Liver (tissue), 9 donors: ENCODE measurements around the gene MEAK7. TPM values are rescaled to one million over a fixed set of nuclear protein-coding genes. Genes with fewer than 3 reads are reported as not detected.
A peak's percentile ranks its signal among the peaks of the same experiment; 100 is the strongest.

Source experiments
- DNase-seq: peaks from one replicate; pipeline ENCODE4 v3.0.0-alpha.2; 2017; ENCODE audit warnings: low spot score
- H3K27ac ChIP-seq, 2 donors: one replicate each; pipeline ENCODE4 v1.7.0; 2013; ENCODE audit warnings: inconsistent platforms in 2 of 2, low read length in 2 of 2, control low read depth in 1 of 2, low read depth in 1 of 2, mild to moderate bottlenecking in 1 of 2
- H3K27me3 ChIP-seq, 4 donors: one replicate each; pipeline versions ENCODE4 v1.6.1 to v1.7.0; 2013; ENCODE audit warnings: low read length in 3 of 4, inconsistent platforms in 1 of 4, mild to moderate bottlenecking in 1 of 4, moderate library complexity in 1 of 4; ENCODE audit not compliant: control insufficient read depth in 4 of 4, insufficient read depth in 4 of 4
- H3K36me3 ChIP-seq, 4 donors: one replicate each; pipeline versions ENCODE4 v1.6.1 to v1.7.0; 2013; ENCODE audit warnings: low read length in 3 of 4, mild to moderate bottlenecking in 3 of 4, low read depth in 1 of 4, moderate library complexity in 1 of 4; ENCODE audit not compliant: control insufficient read depth in 4 of 4, insufficient read depth in 3 of 4
- H3K4me1 ChIP-seq, 4 donors: one replicate each; pipeline versions ENCODE4 v1.6.1 to v1.7.0; 2013; ENCODE audit warnings: low read length in 3 of 4, mild to moderate bottlenecking in 3 of 4, moderate library complexity in 1 of 4; ENCODE audit not compliant: control insufficient read depth in 4 of 4, insufficient read depth in 4 of 4
- H3K4me3 ChIP-seq, 3 donors: one replicate each; pipeline versions ENCODE4 v1.6.1 to v1.7.0; 2013; ENCODE audit warnings: low read length in 3 of 3, control low read depth in 1 of 3, low read depth in 1 of 3, mild to moderate bottlenecking in 1 of 3
- H3K9ac ChIP-seq, 2 donors: one replicate each; pipeline ENCODE4 v1.7.0; 2013; ENCODE audit warnings: low read length in 2 of 2, mild to moderate bottlenecking in 2 of 2, moderate library complexity in 2 of 2, control low read depth in 1 of 2, low read depth in 1 of 2
- H3K9me3 ChIP-seq, 4 donors: one replicate each; pipeline versions ENCODE4 v1.6.1 to v1.7.0; 2013; ENCODE audit warnings: low read length in 3 of 4; ENCODE audit not compliant: control insufficient read depth in 4 of 4
- ATF3 ChIP-seq: IDR thresholded peaks from 2 replicates; pipeline ENCODE4 v1.6.1; 2016; ENCODE audit warnings: antibody characterized with exemption
- EGR1 ChIP-seq, 2 donors: IDR thresholded peaks; 2 replicates each; pipeline ENCODE4 v1.6.1; 2016 to 2018; ENCODE audit warnings: antibody characterized with exemption in 2 of 2, low read depth in 2 of 2
- FOXA1 ChIP-seq: IDR thresholded peaks from 2 replicates; pipeline ENCODE4 v1.6.1; 2016; ENCODE audit warnings: antibody characterized with exemption
- FOXA2 ChIP-seq: IDR thresholded peaks from 2 replicates; pipeline ENCODE4 v1.6.1; 2016; ENCODE audit warnings: antibody characterized with exemption
- GABPA ChIP-seq, 2 donors: IDR thresholded peaks in 1 of 2; conservative IDR thresholded peaks in 1 of 2; 2 replicates each; pipeline ENCODE4 v1.6.1; 2016; ENCODE audit warnings: antibody characterized with exemption in 2 of 2, mild to moderate bottlenecking in 1 of 2, moderate library complexity in 1 of 2
- HNF4A ChIP-seq, 2 donors: conservative IDR thresholded peaks; 2 replicates each; pipeline ENCODE4 v1.6.1; 2016; ENCODE audit warnings: antibody characterized with exemption in 2 of 2, mild to moderate bottlenecking in 2 of 2
- HNF4G ChIP-seq: IDR thresholded peaks from 2 replicates; pipeline ENCODE4 v1.6.1; 2016; ENCODE audit warnings: antibody characterized with exemption
- JUND ChIP-seq, 2 donors: IDR thresholded peaks; 2 replicates each; pipeline ENCODE4 v1.6.1; 2016; ENCODE audit warnings: antibody characterized with exemption in 2 of 2
- NR2F2 ChIP-seq: IDR thresholded peaks from 2 replicates; pipeline ENCODE4 v1.6.1; 2016; ENCODE audit warnings: antibody characterized with exemption
- RAD21 ChIP-seq, 2 donors: IDR thresholded peaks; 2 replicates each; pipeline ENCODE4 v1.6.1; 2016; ENCODE audit warnings: antibody characterized with exemption in 2 of 2, mild to moderate bottlenecking in 2 of 2
- REST ChIP-seq: IDR thresholded peaks from 2 replicates; pipeline ENCODE4 v1.6.1; 2016; ENCODE audit warnings: antibody characterized with exemption, mild to moderate bottlenecking
- RXRA ChIP-seq, 2 donors: IDR thresholded peaks; 2 replicates each; pipeline ENCODE4 v1.6.1; 2017 to 2018; ENCODE audit warnings: antibody characterized with exemption in 2 of 2, mild to moderate bottlenecking in 1 of 2
- SP1 ChIP-seq: IDR thresholded peaks from 2 replicates; pipeline ENCODE4 v1.6.1; 2018; ENCODE audit warnings: antibody characterized with exemption, mild to moderate bottlenecking
- TAF1 ChIP-seq: conservative IDR thresholded peaks from 2 replicates; pipeline ENCODE4 v1.6.1; 2016; ENCODE audit warnings: antibody characterized with exemption, mild to moderate bottlenecking
- YY1 ChIP-seq: IDR thresholded peaks from 2 replicates; pipeline ENCODE4 v1.6.1; 2016; ENCODE audit warnings: antibody characterized with exemption, mild to moderate bottlenecking
- WGBS: extraction: QIAGEN DNeasy Blood & Tissue Kit; methylation state at CpG from one replicate; pipeline ENCODE4 v1.1.7; 2013; 5-methylcytosine and 5-hydroxymethylcytosine counted together
- polyA plus RNA-seq, 2 donors: library from polyadenylated mRNA; stranded (reverse) in 1 of 2; unstranded in 1 of 2; fragments of 200-250 nt in 1 of 2; fragments of >200 nt in 1 of 2; fragmentation: Nextera tagmentation in 1 of 2; extraction: Ambion mirVana in 1 of 2; gene quantifications; one replicate each; pipeline versions ENCODE4 v1.2.1 to v1.2.3, GENCODE V29; 2013 to 2015
- total RNA-seq, 2 donors: library from RNA; depleted of rRNA; stranded (reverse); fragments of >200 nt; gene quantifications; one replicate each; pipeline ENCODE4 v1.2.3, GENCODE V29; 2014
- TF ChIP-seq, protein P1 (sequence below): IDR thresholded peaks from 2 replicates; pipeline ENCODE4 v1.6.1; 2016; ENCODE audit warnings: antibody characterized with exemption
- TF ChIP-seq, protein P2 (sequence below): fragments of 150-350 bp; IDR thresholded peaks from 2 replicates; pipeline ENCODE4 v1.5.1; 2017; ENCODE audit warnings: improper control_type of control experiment, low read depth, low read length; ENCODE audit not compliant: missing input control
- TF ChIP-seq, protein P3 (sequence below): IDR thresholded peaks from 2 replicates; pipeline ENCODE4 v1.6.1; 2016; ENCODE audit warnings: antibody characterized with exemption
- donor health status: healthy.
- donor health status: healthy.
- donor health status: healthy.
- donor health status: healthy.
- donor health status: healthy.

MEAK7 gene
- total and polyA plus RNA-seq, 4 donors: 1.3 to 4.0 (median 2.2) TPM

DNA sequence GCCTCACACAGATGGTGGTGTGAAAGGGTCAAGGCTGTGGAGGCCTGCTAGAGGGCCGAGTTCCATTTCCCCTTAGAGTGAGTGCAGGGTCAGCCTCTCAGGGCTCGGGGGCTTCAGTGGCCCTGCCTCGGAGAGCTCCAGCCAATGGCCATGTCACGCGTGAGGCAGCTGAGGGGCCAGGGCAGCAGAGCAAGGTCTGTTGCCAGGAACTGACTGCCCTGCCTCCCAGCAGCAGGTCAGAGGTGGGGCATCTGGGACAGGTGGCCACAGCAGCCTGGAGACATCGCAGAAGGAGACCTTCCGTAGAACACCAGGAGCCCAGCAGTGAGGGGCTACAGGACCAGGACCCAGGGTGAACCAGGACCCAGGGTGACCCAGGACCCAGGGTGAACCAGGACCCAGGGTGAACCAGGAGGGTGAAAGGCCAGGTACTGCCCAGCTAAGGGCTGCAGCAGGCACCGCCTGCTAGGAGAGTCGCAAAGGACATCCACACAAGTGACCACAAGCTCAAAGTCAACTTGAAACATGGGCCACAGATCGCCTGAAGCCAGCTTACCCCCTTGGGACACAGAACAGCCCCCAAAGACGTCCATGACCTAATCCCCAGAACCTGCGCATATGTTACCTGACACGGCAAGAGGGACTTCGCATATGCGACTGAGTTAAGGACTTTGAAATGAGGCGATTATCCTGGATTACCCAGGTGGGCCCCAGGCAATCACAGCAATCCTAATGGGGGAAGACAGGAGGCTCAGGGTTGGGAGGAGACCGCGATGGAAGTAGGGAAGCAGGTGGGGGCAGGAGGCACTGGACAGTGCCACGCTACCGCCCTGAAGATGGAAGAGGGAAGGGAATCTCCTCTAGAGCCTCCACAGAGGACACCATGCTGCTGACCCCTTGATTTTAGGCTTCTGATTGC is 4.8 kb upstream of the MEAK7 start:
- peak; percentile 49 for DNase-seq
- Histone ChIP-seq H3K9ac (no peak overlapping the region), H3K4me1 (peaks cover 2 to 10% (median 4%) of the 10 kb centered on the region in 4 donors), H3K36me3 (no peaks in the 10 kb centered on the region), H3K4me3 (no peak overlapping the region), H3K27me3 (no peaks in the 10 kb centered on the region), H3K9me3 (no peaks in the 10 kb centered on the region), H3K27ac (no peak overlapping the region)
- TF ChIP-seq ATF3: no peak
- 78% methylated on average over 20 of the region's 20 CpGs for WGBS

DNA sequence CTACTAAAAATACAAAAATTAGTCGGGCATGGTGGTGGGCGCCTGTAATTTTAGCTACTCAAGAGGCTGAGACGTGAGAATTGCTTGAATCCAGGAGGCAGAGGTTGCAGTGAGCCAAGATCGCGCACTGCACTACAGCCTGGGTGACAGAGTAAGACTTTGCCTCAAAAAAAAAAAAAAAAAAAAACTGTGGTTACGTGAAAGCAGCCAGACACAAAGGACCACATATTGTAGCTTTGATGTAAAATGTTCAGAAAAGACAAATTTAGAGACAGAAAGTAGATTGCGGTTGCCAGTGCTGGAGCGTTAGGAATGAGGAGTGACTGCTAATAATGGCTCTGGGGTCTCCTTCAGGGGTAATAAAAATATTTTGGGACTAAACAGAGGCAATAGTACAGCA is 4.0 kb upstream of the MEAK7 start:
- 86% methylated on average over 8 of the region's 8 CpGs for WGBS
- no peak overlapping the region for H3K9ac ChIP-seq
- H3K4me1 ChIP-seq: peaks cover 2 to 16% (median 10%) of the 10 kb centered on the region in 4 donors
- no peaks in the 10 kb centered on the region for H3K27me3 ChIP-seq
- TF ChIP-seq YY1 (no peak), EGR1 (IDR thresholded peaks at IDR 0.05; ENCODE audit: low read depth in 2 of 2) (no peak), HNF4A (conservative IDR thresholded peaks at IDR 0.05) (no peak), HNF4G (no peak), RAD21 (IDR thresholded peaks at IDR 0.05) (no peak), FOXA1 (no peak), REST (no peak), FOXA2 (no peak), GABPA (IDR thresholded peaks at IDR 0.05 in 1 of 2, conservative IDR thresholded peaks at IDR 0.05 in 1 of 2) (no peak), SP1 (no peak), RXRA (IDR thresholded peaks at IDR 0.05) (no peak), JUND (IDR thresholded peaks at IDR 0.05) (no peak), ATF3 (no peak), TAF1 (no peak), NR2F2 (no peak)
- TF ChIP-seq, protein P1, sequence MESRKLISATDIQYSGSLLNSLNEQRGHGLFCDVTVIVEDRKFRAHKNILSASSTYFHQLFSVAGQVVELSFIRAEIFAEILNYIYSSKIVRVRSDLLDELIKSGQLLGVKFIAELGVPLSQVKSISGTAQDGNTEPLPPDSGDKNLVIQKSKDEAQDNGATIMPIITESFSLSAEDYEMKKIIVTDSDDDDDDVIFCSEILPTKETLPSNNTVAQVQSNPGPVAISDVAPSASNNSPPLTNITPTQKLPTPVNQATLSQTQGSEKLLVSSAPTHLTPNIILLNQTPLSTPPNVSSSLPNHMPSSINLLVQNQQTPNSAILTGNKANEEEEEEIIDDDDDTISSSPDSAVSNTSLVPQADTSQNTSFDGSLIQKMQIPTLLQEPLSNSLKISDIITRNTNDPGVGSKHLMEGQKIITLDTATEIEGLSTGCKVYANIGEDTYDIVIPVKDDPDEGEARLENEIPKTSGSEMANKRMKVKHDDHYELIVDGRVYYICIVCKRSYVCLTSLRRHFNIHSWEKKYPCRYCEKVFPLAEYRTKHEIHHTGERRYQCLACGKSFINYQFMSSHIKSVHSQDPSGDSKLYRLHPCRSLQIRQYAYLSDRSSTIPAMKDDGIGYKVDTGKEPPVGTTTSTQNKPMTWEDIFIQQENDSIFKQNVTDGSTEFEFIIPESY: no peak
- TF ChIP-seq, protein P2, sequence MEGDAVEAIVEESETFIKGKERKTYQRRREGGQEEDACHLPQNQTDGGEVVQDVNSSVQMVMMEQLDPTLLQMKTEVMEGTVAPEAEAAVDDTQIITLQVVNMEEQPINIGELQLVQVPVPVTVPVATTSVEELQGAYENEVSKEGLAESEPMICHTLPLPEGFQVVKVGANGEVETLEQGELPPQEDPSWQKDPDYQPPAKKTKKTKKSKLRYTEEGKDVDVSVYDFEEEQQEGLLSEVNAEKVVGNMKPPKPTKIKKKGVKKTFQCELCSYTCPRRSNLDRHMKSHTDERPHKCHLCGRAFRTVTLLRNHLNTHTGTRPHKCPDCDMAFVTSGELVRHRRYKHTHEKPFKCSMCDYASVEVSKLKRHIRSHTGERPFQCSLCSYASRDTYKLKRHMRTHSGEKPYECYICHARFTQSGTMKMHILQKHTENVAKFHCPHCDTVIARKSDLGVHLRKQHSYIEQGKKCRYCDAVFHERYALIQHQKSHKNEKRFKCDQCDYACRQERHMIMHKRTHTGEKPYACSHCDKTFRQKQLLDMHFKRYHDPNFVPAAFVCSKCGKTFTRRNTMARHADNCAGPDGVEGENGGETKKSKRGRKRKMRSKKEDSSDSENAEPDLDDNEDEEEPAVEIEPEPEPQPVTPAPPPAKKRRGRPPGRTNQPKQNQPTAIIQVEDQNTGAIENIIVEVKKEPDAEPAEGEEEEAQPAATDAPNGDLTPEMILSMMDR: no peak
- TF ChIP-seq, protein P3, sequence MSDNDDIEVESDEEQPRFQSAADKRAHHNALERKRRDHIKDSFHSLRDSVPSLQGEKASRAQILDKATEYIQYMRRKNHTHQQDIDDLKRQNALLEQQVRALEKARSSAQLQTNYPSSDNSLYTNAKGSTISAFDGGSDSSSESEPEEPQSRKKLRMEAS: no peak
- no peak overlapping the region for H3K27ac ChIP-seq
- DNase-seq: no peak
- no peaks in the 10 kb centered on the region for H3K36me3 ChIP-seq
- no peaks in the 10 kb centered on the region for H3K9me3 ChIP-seq
- H3K4me3 ChIP-seq: no peak overlapping the region
